NCI-H2196 treated with DMSO at 0.1 percent for 48 hours (cell line): ENCODE data around the gene INTS7.
"Not testable (repeated sequence)": the region's sequence is repeated elsewhere in the genome, so short reads cannot be mapped to it uniquely, and the experiment has no call there.

Source experiments
- DNase-seq: peaks from one replicate; lab custom pipeline; 2025; ENCODE audit not compliant: unreplicated experiment; lab: John Stamatoyannopoulos, UW

The INTS7 gene

GRCh38 chr1:212039622-212040021 lies 4.3 kb upstream of the INTS7 start:
- DNase-seq: no peak

DNA sequence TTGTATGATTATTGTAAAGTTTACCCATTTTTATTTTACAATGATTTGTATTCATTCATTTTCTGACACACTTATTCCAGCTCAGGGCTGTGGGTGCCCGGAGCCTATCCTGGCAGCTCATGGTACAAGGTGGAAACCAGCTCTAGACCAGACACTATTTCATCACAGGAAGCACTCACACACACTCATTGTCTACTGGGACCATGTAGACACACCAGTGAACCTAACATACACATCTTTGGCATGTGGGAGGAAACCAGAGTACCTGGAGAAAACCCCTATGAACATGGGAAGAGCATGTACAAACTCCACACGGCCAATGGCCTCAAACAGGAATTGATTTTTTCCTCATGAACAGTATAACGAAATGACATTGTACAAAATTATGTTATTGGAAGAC lies 2.5 kb upstream of the INTS7 start:
- DNase-seq: no peak

- DNase-seq: no peak
Observed at GRCh38 chr1:212035835-212036605, 663 bp upstream of the INTS7 start.

GRCh38 chr1:212034516-212035122 lies 738 bp downstream of the INTS7 start:
- DNase-seq: no peak

DNA sequence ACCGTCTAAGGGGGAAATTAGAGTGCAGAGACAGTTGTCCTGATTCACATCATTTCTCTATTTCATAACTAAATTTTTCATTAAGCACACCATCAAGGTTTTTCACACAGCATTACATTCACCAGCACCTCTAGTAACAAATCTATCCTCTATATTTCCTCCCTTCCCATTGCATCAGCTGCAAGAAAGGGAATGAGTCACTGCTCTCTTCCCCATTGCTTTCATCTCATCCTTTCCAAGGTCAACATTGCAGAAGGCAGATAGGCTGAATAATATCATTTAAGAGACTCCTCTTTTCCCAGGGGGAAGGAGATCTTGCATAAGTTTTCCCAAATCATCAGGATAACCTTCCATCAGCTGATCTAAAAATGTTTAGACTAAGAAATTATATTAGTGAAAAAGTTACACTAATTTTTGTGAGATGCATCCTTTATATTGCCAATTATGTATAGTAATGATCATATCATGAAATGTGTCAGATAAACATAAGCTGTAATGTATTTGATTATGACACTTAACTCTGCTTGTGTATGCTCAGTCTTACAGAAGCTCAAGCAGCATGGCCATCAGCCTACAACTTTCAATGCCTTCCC lies 4.3 kb downstream of the INTS7 start:
- DNase-seq: no peak

GRCh38 chr1:212027727-212028126 lies 7.6 kb downstream of the INTS7 start:
- not testable (repeated sequence) for DNase-seq

DNA sequence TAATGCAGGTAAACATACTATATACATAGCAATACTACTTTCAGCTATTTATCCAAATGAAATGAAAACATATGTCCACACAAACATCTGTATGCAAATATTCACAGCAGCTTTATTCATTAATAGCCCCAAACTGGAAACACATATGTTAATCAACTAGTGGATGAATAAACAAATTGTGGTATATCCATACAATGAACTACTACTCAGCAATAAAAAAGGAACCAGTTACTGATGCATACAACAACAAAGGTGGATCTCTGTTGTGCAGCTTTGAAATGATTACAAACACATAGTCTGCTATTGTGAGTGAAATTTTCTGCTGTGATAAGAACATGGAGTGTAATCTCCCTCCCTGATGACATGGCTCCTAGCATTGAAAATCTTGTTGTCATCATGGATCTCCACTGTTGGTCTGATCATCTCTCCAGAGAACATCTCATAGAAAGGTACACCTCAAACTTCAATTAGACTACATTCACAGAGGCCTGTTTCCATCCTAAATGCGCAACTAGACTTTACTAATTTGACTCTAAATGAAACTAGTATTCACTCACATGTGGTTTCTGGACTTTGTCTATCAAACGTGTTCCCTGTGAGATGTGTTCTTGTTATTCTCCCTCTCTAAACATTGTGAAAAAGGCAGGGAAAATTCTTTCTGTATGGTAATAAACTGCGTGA lies 10.7 kb downstream of the INTS7 start:
- no peak for DNase-seq

DNA sequence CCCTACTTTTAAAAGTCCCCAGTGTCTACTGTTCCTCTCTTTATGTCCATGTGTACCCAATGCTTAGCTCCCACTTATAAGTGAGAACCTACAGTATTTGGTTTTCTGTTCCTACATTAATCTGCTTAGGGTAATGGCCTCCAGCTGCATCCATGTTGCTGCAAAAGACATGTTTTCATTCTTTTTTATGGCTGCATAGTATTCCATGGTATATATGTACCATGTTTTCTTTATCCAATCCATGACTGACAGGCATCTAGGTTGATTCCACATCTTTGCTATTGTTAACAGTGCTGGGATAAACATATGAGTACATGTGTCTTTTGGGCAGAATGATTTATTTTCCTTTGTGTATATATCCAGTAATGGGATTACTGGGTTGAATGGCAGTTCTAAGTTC lies 12.4 kb downstream of the INTS7 start:
- not testable (repeated sequence) for DNase-seq

DNA sequence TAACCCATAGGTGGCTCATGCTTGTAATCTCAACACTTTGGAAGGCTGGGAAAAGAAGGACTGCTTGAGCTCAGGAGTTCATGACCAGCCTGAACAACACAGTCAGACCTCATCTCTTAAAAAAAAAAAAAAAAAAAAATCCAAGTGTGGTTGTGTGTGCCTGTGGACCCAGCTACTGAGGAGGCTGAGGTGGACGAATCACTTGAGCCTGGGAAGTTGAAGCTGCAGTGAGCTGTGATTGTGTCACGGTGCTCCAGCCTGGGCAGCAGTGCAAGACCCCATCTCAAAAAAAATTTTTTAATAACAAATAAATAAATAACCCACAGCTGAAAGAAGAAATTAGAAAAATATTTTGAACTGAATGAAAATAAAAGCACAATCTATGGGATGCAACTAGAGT lies 13.8 kb downstream of the INTS7 start:
- DNase-seq: no peak

- no peak for DNase-seq
Observed at GRCh38 chr1:212020975-212021374, 14.4 kb downstream of the INTS7 start.

DNA sequence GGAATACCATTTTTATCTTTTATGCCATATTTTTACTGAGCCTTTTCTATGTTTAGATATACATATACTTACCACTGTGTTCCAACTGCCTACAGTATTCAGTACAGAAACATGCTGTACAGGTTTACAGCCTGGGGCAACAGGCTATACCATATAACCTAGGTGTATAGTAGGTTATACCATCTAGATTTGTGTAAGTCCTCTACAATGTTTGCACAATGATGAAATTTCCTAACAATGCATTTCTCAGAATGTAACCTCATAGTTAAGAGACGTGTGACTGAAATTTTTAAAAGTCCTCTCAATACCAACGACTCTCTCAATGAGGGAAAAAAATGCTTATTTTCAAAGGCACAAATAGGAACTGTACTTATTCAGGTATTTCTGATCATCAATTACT lies 21.7 kb downstream of the INTS7 start:
- no peak for DNase-seq

DNA sequence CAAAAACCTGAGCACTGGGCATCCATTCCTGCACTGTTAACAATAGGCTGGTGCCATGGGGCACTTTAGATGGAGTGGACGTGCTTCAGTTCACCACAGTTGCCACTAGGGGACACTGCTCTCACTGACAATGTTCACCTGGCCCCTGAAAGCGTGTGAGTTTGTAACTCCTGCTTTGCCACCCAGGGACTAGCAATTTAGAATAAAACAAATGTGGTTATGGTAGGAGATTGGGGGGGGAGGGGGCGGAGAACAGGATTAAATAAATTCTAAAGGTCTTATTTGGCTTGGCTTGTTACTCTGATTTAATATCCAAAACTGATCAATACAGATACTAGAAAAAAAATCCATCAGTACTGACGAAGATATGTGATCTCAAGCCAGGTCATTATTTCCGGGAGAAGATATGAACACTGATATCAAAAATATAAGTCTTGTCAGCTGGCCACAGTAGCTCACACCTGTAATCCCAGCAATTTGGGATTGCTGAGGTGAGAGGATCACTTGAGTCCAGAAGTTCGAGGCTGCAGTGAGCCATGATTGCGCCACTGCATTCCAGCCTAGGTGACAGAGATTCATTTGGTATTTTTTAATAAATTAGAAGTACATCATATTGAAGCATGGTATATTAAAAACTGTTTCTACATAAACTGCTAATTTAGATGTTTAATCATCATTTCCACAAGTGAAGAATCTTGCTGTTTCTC lies 23.2 kb downstream of the INTS7 start:
- DNase-seq: peak; percentile 61

- DNase-seq: no peak
Observed at GRCh38 chr1:212010004-212010403, 25.4 kb downstream of the INTS7 start.

- no peak for DNase-seq
Observed at GRCh38 chr1:212009561-212009960, 25.8 kb downstream of the INTS7 start.

DNA sequence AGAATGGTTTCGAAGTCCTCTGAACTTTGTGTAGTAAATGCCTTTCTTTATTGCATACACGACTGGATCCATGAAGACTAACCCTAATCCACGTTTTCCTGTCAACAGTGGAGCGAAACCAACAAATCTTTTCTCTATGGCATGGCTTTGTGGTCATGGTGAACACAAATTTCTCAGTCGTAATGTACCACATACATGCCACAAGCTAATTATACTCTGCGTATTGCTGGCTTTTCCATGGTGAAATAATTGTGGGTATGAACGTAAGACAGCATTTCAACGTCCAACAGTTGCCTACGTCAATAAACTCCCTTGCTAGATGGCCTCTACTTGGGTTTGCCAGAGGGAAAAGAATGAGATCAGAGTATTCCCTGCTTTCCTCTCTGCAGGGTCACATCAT lies 27.5 kb downstream of the INTS7 start:
- no peak for DNase-seq

GRCh38 chr1:212007178-212007577 lies 28.2 kb downstream of the INTS7 start:
- no peak for DNase-seq

GRCh38 chr1:212004895-212005608 lies 30.3 kb downstream of the INTS7 start:
- DNase-seq: no peak

DNA sequence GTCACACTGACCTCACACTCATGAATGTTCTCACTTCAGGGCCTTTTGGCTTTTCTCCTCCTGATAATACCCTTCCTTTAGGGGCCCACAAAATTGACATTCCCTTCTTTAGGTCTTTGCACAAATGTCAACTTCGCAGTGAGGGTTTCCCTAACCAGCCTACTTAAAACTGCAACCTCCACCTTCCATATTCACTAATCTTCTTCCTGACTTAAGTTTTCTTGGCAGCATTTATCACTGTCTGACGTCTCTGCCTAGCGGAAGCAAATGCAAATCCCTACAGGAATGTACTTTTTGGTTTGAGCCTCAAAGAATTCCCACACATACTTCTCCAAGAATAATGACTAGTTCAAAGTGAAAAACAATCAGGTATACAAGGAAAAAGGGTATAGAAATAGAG lies 32.8 kb downstream of the INTS7 start:
- DNase-seq: no peak

DNA sequence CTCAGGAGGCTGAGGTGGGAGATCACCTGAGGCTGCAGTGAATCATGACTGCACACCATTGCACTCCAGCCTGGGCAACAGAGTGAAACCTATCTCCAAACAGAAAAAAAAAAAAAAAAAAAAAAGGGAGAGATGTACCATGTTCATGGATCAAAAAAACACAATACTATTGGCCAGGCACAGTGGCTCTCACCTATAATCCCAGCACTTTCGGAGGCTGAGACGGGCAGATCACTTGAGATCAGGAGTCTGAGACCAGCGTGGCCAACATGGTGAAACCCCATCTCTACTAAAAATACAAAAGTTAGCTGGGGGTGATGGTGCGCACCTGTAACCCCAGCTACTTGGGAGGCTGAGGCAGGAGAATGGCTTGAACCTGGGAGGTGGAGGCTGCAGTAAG lies 37.9 kb downstream of the INTS7 start:
- not testable (repeated sequence) for DNase-seq

GRCh38 chr1:211991695-211992094 lies 43.7 kb downstream of the INTS7 start:
- DNase-seq: no peak
